HG02588 (cell line): ENCODE measurements around the gene MED13.
A peak's percentile ranks its signal among the peaks of the same experiment; 100 is the strongest.
"Not testable (repeated sequence)": the region's sequence is repeated elsewhere in the genome, so short reads cannot be mapped to it uniquely, and the experiment has no call there.

Experiments used
- ATAC-seq: cut with Tn5 transposase; IDR thresholded peaks from one replicate; pipeline ENCODE4 v1.9.1; 2021; ENCODE audit warnings: mild to moderate bottlenecking, moderate library complexity; ENCODE audit not compliant: unreplicated experiment

Gene MED13

DNA sequence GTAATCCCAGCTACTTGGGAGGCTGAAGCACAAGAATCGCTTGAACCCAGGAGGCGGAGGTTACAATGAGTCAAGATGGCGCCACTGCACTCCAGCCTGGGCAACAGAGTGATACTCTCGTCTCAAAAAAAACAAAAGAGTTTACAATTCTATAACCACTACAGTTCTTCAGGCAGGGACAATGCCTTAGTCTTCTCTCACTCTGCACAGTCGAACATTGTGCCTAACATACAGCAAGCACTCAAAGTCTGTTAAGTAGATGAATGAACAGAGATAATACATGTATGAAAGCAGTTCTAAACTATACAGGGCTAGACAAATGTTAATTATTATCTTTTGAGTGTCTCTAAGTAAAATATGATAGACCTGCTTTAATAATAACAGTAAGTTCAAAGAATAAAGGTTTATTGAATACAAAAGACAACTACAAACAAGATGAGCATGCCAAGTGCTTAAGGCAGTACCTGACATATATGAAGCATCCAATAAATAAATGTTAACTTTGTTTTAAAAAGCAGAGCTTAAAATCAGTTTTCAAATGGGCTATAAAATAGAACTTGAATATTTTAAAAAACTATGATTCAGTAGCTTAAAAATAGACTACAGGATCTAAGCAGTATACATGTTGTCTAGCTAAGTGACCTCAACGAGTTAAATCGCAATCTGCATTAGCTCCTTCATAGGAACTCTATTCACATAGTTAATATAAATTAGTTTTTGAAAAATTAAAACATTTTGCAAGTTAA is 156.6 kb downstream of the MED13 start:
- ATAC-seq: no peak

DNA sequence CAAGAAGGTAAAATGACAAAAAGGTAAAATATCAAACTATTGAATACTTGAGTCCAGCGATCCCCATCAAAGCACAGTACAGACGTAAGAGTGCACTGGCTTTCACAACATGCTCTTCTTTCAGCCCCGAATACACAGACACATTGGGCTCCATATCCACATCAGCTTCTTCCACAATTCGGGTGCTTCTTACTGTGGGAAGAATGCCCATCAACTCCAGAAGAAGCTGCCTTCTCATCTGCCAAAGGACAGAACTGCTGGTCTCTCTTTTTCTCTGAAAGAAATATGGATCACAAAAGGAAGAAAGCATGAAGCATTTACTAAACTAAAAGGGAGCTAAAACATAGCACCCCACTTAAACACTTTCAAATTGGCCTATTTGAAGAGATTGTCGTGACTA is 157.7 kb downstream of the MED13 start:
- ATAC-seq: no peak

DNA sequence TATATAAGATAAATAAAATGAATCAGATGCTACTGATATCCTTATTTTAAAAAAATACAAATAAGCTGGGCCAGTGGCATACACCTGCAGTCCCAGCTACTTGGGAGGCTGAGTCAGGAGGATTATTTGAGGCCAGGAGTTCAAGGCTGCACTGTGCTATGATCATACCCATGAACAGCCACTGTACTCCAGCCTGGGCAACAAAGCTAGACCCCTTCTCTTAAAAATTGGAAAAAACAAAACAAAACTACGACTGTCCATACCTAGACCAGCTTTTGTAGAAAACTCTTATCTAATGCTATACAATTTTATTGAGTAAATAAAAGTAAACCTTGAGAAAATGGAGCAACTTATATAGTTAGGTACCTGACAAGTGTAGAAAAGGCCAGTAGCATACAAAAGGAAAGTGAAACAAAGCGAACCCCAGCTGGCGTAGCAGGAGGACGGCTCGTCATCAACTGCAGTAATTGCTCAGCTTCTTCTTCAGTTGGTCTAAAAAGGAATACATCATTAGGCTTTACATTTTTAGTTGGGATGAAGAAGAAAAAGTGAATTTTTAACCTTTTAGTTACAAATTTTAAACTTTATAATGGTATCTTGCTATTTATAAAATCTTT is 160.9 kb downstream of the MED13 start:
- peak; percentile 64 for ATAC-seq

DNA sequence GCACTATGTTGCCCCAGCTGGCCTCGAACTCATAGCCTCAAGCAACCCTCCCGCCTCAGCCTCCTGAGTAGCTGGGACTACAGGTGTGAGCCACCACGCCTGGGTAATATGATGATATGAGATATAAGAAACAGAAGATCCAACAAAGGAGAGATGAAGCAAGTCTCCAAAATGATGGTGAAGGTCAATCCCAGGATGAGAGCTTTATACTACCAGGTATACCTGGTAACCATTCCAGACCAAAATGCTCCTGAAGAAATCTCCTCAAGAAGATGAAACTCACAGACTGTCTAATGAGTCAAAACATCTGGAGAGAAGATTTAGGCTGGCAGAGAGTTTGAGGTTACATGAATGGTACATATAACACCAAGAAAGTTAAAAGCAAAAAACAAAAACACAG is 161.8 kb downstream of the MED13 start:
- ATAC-seq: no peak

DNA sequence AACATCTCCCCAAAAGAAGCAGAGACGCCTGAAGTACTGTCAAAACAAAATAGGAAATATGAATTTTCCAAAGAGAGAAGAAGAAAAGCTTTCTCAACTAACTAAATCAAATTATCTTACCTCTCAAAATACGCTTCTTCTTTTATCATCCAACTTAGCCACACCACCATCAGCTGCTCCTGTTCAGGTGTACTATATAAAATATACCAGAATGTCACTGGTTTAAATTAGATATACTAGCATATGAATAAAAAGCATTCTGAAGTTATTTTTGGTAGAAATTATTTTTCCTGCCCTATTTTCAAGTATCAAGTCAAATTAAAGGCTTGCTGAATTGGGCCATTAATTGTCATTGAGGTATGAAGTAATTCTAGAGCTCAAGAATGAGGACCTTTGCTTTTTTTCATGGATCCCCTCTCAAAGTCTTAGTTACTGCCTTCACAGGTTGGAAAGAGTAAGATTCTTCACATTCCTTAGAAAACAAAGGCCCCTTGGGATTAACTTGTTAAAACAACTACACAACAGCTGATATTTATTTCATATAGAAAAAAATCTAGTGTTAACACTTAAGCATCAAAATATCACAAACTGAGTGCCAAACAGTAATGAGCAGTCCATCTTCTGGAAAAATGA is 167.4 kb downstream of the MED13 start:
- ATAC-seq: no peak

DNA sequence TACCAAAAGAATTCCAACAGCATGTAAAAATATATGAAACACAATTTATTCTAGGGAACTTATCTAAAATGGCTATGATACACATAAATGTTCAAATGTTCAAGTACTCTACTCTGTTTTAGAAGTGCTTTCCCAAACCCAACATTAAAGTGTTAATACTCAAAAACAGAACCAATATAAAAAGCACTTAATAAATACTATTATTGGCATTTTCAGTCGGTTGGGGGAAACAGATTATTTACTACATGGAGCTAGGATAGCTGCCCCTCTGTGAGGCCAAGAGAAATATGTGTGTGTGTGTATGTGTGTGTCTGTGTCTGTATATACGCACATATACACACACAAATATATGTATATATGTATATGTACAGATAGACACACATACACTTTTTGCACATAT is 169.7 kb downstream of the MED13 start:
- no peak for ATAC-seq

DNA sequence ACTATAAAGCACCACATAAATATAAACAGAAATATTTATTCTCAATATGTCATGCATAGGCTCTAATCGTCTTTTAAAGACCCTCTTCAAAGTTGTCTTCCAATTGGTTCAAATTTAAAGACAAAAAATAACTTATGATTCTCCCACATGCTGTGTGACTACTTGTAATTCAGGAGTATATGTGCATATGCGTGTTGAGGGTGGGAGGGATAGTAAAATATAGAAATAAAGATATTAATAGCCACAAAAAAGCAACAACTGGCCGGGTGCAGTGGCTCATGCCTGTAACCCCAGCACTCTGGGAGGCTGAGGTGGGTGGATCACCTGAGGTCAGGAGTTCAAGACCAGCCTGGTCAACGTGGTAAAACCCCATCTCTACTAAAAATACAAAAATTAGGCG is 170.8 kb downstream of the MED13 start:
- ATAC-seq: not testable (repeated sequence)
